LNCaP clone FGC (cell line): ENCODE results near the gene LIMCH1.
"Not testable (repeated sequence)": the region's sequence is repeated elsewhere in the genome, so short reads cannot be mapped to it uniquely, and the experiment has no call there.

Source experiments
- DNase-seq: peaks from one replicate; pipeline ENCODE4 v3.0.0-alpha.2; 2011; ENCODE audit warnings: low read depth
- H3K4me3 ChIP-seq: 2 replicates; pipeline ENCODE4 v1.5.1; 2011; ENCODE audit warnings: mild to moderate bottlenecking, low read depth, low read length, control low read depth
- TF ChIP-seq, protein P1 (sequence below): IDR thresholded peaks from 2 replicates; pipeline ENCODE4 v1.5.1; 2012; ENCODE audit warnings: mild to moderate bottlenecking; ENCODE audit not compliant: control insufficient read depth, insufficient read depth; ENCODE audit errors: extremely low read depth

The LIMCH1 gene

DNA sequence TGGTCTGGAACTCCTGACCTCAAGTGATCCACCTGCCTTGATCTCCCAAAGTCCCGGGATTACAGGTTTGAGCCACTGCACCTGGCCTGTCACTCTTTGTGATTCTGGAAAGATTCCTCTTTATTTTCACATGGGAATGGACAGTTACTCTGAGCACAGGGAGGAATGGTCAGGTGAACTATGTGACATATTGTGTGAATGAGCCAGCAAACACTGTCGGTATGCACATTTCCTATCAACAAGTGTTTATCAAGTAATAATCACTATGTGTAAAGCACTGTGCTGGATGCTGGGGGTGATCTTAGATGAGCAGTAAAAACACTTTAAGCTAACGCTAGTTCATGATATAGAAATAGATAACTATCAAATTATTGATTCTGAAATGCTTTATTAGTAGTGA, 97.5 kb downstream of the LIMCH1 start:
- H3K4me3 ChIP-seq = no peak overlapping the region
- DNase-seq = no peak
- TF ChIP-seq, protein P1, sequence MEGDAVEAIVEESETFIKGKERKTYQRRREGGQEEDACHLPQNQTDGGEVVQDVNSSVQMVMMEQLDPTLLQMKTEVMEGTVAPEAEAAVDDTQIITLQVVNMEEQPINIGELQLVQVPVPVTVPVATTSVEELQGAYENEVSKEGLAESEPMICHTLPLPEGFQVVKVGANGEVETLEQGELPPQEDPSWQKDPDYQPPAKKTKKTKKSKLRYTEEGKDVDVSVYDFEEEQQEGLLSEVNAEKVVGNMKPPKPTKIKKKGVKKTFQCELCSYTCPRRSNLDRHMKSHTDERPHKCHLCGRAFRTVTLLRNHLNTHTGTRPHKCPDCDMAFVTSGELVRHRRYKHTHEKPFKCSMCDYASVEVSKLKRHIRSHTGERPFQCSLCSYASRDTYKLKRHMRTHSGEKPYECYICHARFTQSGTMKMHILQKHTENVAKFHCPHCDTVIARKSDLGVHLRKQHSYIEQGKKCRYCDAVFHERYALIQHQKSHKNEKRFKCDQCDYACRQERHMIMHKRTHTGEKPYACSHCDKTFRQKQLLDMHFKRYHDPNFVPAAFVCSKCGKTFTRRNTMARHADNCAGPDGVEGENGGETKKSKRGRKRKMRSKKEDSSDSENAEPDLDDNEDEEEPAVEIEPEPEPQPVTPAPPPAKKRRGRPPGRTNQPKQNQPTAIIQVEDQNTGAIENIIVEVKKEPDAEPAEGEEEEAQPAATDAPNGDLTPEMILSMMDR = no peak

DNA sequence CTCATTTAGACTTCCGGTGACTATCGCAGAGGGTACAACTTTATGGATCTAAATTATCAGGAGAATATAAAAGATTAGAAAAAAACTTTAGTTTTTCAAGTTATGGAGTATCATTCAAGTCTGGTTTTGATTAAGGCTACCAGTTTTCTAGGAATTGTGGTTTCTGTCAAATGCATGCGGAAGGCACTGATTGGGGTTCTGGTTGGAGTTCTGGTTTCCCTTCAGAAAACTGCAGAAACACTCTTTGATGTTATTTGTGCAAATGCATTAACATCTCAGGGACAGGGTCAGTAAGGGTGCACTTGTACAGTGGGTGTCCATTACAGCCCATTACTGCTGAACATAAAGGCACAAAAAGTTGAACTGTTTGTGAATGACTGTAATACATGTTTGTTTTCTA, 100.2 kb downstream of the LIMCH1 start:
- no peak for DNase-seq
- TF ChIP-seq, protein P1 = no peak
- H3K4me3 ChIP-seq = no peak overlapping the region

DNA sequence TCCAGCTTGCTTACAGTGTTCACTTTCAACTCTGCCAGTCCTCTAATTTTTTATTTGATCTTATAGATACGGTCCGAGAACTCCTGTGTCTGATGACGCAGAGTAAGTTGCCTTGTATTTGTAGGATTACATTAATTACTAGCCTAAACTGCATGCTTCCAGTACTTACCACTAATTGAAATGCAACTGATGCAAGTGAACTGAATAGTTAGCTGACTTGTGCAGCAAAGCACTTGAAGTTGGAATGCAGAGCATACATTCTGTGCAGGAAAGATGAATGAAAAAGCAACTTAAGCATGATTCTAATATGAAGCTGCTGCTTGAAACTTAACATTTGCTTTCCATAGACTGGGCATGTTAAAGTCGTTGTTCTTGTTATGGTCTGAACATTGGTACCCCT, 100.9 kb downstream of the LIMCH1 start:
- TF ChIP-seq, protein P1 = no peak
- H3K4me3 ChIP-seq = no peak overlapping the region
- DNase-seq = no peak

DNA sequence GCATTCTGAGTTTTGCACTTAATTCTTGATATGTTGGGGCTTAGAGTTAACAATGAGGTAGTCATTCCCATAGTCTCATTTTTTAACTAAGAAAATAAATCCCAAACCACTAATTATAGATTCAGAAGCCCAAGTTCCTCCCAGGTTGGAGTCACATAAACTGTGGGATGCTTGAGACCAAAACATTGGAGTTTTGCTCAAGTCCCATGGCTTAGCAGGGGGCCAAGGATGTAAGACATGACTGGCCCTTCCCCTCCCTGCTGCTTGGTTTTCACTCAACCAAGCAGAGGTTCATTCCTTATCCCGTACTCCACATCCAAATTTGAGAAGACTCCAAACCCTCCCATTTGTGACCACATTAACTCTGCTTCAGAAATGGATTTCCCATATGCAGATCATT, 101.3 kb downstream of the LIMCH1 start:
- no peak for DNase-seq
- no peak overlapping the region for H3K4me3 ChIP-seq
- TF ChIP-seq, protein P1 = no peak

DNA sequence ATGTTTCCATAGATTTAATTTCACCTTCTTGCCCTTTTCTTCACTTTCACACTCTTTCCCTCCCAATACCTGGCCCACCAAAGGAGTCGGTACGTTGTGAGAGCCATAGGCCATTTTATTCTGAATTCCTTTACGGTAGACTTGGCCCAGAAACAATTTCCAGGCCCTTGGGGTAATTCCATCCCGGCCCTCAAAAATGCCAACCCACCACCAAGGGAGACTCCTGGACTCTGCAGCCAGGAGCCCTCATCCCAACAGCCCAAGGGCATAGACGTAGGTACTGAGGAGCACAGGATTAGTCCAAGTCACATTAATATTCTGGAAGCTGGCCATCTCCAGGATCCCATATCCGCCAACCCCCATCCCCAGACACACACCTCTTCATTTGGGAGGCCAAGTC, 102.9 kb downstream of the LIMCH1 start:
- TF ChIP-seq, protein P1 = no peak
- no peak for DNase-seq
- H3K4me3 ChIP-seq = no peak overlapping the region

DNA sequence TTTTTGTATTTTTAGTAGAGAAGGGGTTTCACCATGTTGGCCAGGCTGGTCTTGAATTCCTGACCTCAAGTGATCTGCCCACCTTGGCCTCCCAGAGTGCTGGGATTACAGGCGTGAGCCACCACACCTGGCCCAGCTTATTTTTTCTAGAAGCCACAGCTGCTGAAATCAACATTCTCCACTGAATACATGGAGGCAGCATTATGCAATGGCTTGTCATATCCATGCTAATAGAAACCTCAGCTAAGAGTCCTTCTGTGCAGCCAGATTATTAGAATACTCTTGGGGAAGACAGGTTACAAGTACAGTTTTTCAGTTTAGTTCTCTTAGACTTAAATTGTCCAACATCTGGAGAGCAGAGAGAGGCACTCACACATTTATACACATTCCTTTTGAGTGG, 104.8 kb downstream of the LIMCH1 start:
- not testable (repeated sequence) for H3K4me3 ChIP-seq, DNase-seq

DNA sequence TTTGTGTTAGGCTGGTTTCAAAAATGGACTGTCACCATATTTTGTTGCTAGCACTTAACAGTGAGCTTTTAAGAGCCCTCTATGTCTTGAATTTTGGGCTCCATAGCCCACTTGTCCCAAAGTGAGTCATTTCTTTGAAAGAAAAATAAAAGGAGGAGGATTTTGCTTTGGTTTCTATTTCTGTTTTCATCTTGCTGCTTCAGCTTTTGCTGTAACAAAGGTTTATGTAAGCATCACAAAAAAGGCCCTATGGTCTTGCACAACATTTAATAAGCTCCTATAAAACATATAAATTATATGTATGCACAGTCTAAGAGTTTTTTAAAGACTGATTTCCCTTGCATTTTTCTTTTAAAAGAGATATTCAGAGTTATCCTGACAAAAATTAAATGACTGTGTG, 105.4 kb downstream of the LIMCH1 start:
- no peak overlapping the region for H3K4me3 ChIP-seq
- no peak for DNase-seq
- TF ChIP-seq, protein P1 = no peak
